ENCODE measurements around the gene DRICH1. TPM values are rescaled to one million over a fixed set of nuclear protein-coding genes. Genes with fewer than 3 reads are reported as not detected.

The DRICH1 gene
- total and polyA plus RNA-seq, 11 donors: 0.11 to 0.45 (median 0.32) TPM; not detected in 8

GRCh38 chr22:23606204-23607131 lies 25.7 kb downstream of the DRICH1 start:
- Histone ChIP-seq H3K9me3 (no peaks in the 10 kb centered on the region), H3K4me1 (no peaks in the 10 kb centered on the region), H3K4me3 (no peak overlapping the region), H3K27ac (no peak overlapping the region), H3K36me3 (no peaks in the 10 kb centered on the region), H3K27me3 (peaks cover 0 to 6% (median 0%) of the 10 kb centered on the region in 9 donors)
- ATAC-seq (no peak), DNase-seq (no peak)
- TF ChIP-seq POLR2A (IDR thresholded peaks at IDR 0.05): no peak
- TF ChIP-seq, protein P1, sequence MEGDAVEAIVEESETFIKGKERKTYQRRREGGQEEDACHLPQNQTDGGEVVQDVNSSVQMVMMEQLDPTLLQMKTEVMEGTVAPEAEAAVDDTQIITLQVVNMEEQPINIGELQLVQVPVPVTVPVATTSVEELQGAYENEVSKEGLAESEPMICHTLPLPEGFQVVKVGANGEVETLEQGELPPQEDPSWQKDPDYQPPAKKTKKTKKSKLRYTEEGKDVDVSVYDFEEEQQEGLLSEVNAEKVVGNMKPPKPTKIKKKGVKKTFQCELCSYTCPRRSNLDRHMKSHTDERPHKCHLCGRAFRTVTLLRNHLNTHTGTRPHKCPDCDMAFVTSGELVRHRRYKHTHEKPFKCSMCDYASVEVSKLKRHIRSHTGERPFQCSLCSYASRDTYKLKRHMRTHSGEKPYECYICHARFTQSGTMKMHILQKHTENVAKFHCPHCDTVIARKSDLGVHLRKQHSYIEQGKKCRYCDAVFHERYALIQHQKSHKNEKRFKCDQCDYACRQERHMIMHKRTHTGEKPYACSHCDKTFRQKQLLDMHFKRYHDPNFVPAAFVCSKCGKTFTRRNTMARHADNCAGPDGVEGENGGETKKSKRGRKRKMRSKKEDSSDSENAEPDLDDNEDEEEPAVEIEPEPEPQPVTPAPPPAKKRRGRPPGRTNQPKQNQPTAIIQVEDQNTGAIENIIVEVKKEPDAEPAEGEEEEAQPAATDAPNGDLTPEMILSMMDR (IDR thresholded peaks at IDR 0.05): no peak
- intact Hi-C loops (cut with DNase I): no loop called here
- WGBS, 4 donors: 80 to 89% (median 82%) methylated on average over 16 to 20 of the region's 20 CpGs

- ATAC-seq (peak in 1 of 4 donors; percentile 15), DNase-seq (no peak)
- Histone ChIP-seq H3K36me3 (no peaks in the 10 kb centered on the region), H3K4me1 (no peaks in the 10 kb centered on the region), H3K27ac (no peak overlapping the region), H3K9me3 (no peaks in the 10 kb centered on the region), H3K27me3 (peaks cover 0 to 6% (median 0%) of the 10 kb centered on the region in 9 donors), H3K4me3 (no peak overlapping the region)
- no peak for TF ChIP-seq POLR2A (IDR thresholded peaks at IDR 0.05)
- TF ChIP-seq, protein P1 (IDR thresholded peaks at IDR 0.05): no peak
- 78 to 86% (median 81%) methylated on average over 6 to 8 of the region's 8 CpGs for WGBS, 4 donors
- intact Hi-C loops (cut with DNase I): no loop called here
Observed at GRCh38 chr22:23604939-23605712, 27.0 kb downstream of the DRICH1 start.

- no peak overlapping the region for H3K4me3 ChIP-seq
- no peaks in the 10 kb centered on the region for H3K36me3 ChIP-seq
- ATAC-seq (no peak), DNase-seq (no peak)
- no peak overlapping the region for H3K27ac ChIP-seq
- intact Hi-C loops (cut with DNase I): no loop called here
- no peak for TF ChIP-seq POLR2A (IDR thresholded peaks at IDR 0.05)
- TF ChIP-seq, protein P1 (IDR thresholded peaks at IDR 0.05): no peak
- H3K27me3 ChIP-seq: peaks cover 0 to 6% (median 0%) of the 10 kb centered on the region in 9 donors
- 76 to 81% (median 78%) methylated on average over 7 of the region's 7 CpGs for WGBS, 4 donors
- no peaks in the 10 kb centered on the region for H3K4me1 ChIP-seq
- no peaks in the 10 kb centered on the region for H3K9me3 ChIP-seq
Observed at GRCh38 chr22:23603266-23603665, 28.9 kb downstream of the DRICH1 start.

Data from heart left ventricle (tissue), 16 donors.